H1 (cell line): ENCODE data around the gene PRSS36. TPM values are rescaled to one million over a fixed set of nuclear protein-coding genes. Genes with fewer than 3 reads are reported as not detected.

Experiments
- BRCA1 ChIP-seq: IDR thresholded peaks from 2 replicates; pipeline ENCODE4 v1.6.1; 2012; ENCODE audit warnings: low read depth, low read length, improper control_type of control experiment
- KDM5A ChIP-seq: fragments of 200-600 bp; IDR thresholded peaks from 2 replicates; pipeline ENCODE4 v1.7.1; 2012; ENCODE audit warnings: mild to moderate bottlenecking, low read length, inconsistent platforms, mixed read lengths
- MAFK ChIP-seq: IDR thresholded peaks from 2 replicates; pipeline ENCODE4 v1.6.1; 2012; ENCODE audit warnings: low read depth, mild to moderate bottlenecking, improper control_type of control experiment, low read length
- PHF8 ChIP-seq: fragments of 200-600 bp; sonication (generic); conservative IDR thresholded peaks from 2 replicates; pipeline ENCODE4 v1.7.1; 2012; ENCODE audit warnings: low read depth, mild to moderate bottlenecking, inconsistent platforms, low read length, moderate library complexity
- YY1 ChIP-seq: IDR thresholded peaks from 2 replicates; pipeline ENCODE4 v1.6.1; 2011; ENCODE audit warnings: low read depth, mild to moderate bottlenecking, low read length
- polyA plus RNA-seq, 7 experiments: library from polyadenylated mRNA; depleted of rRNA in 3 of 7; stranded (reverse) in 5 of 7; unstranded in 2 of 7; fragments of >200 nt in 5 of 7; fragments of 200-250 nt in 2 of 7; gene quantifications; 1 replicate in 5 of 7; 2 replicates in 1 of 7; 4 replicates in 1 of 7; pipeline versions ENCODE4 v1.2.1 to v1.2.3, GENCODE V29; 2011 to 2013; ENCODE audit warnings: missing spikeins in 2 of 7, mixed read lengths in 2 of 7
- total RNA-seq: library from RNA; stranded (reverse); fragmentation: NEBNext Ultra II Directional; extraction: Animal tissue kit (Norgen Biotek cat#: 25700); gene quantifications from 2 replicates; pipeline ENCODE4 v1.2.1, GENCODE V29; 2021
- TF ChIP-seq, protein P1 (sequence below): fragments of 300-600 bp; sonication (generic); IDR thresholded peaks from 2 replicates; pipeline ENCODE4 v1.7.1; 2012; ENCODE audit warnings: low read length, moderate library complexity, mild to moderate bottlenecking, inconsistent platforms; ENCODE audit not compliant: insufficient replicate concordance
- TF ChIP-seq, protein P2 (sequence below): IDR thresholded peaks from 2 replicates; pipeline ENCODE4 v1.6.1; 2012; ENCODE audit warnings: low read length, inconsistent platforms
- TF ChIP-seq, protein P3 (sequence below): IDR thresholded peaks from 2 replicates; pipeline ENCODE4 v1.6.1; 2011; ENCODE audit warnings: low read depth, mild to moderate bottlenecking, low read length; ENCODE audit not compliant: insufficient read depth

Gene PRSS36
- total and polyA plus RNA-seq, 2 of the 8 experiments (the other 6 are each of a cell fraction or from before 2014, with no cell fraction given): 1.3 to 1.9 TPM

DNA sequence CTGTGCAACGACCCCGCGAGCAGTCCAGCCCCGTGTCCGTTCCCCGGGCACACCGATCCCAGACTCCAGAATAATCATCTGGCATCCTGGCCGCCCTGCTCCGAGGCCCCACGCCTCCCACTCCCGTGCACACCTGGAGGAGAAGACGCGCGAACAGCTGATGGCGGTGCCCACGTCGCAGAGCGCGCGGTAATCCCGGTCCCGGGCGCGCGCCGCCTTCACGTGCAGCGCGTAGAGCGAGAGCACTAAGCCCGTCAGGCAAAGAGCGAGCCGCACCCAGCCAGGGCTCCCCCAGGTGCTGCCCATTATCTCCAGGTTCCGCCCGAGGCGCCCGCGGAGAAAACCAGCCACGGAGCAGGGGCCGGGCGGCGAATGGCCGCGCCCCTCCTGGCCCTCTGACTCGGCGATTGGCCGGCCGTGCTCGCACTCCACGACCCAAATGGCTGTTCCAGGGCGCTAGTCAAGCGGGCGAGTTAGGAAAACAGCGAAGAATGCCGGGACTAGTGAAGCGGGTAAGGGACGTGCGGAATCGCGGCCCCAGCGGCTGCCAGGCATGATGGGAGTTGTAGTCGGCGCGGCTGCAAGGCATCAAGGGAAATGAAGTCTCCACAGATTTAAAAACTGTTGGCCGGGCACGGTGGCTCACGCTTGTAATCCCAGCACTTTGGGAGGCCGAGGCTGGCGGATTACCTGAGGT, 55.3 kb downstream of the PRSS36 start, which contains the start of gene VKORC1 (continued):
- TF ChIP-seq, protein P1, sequence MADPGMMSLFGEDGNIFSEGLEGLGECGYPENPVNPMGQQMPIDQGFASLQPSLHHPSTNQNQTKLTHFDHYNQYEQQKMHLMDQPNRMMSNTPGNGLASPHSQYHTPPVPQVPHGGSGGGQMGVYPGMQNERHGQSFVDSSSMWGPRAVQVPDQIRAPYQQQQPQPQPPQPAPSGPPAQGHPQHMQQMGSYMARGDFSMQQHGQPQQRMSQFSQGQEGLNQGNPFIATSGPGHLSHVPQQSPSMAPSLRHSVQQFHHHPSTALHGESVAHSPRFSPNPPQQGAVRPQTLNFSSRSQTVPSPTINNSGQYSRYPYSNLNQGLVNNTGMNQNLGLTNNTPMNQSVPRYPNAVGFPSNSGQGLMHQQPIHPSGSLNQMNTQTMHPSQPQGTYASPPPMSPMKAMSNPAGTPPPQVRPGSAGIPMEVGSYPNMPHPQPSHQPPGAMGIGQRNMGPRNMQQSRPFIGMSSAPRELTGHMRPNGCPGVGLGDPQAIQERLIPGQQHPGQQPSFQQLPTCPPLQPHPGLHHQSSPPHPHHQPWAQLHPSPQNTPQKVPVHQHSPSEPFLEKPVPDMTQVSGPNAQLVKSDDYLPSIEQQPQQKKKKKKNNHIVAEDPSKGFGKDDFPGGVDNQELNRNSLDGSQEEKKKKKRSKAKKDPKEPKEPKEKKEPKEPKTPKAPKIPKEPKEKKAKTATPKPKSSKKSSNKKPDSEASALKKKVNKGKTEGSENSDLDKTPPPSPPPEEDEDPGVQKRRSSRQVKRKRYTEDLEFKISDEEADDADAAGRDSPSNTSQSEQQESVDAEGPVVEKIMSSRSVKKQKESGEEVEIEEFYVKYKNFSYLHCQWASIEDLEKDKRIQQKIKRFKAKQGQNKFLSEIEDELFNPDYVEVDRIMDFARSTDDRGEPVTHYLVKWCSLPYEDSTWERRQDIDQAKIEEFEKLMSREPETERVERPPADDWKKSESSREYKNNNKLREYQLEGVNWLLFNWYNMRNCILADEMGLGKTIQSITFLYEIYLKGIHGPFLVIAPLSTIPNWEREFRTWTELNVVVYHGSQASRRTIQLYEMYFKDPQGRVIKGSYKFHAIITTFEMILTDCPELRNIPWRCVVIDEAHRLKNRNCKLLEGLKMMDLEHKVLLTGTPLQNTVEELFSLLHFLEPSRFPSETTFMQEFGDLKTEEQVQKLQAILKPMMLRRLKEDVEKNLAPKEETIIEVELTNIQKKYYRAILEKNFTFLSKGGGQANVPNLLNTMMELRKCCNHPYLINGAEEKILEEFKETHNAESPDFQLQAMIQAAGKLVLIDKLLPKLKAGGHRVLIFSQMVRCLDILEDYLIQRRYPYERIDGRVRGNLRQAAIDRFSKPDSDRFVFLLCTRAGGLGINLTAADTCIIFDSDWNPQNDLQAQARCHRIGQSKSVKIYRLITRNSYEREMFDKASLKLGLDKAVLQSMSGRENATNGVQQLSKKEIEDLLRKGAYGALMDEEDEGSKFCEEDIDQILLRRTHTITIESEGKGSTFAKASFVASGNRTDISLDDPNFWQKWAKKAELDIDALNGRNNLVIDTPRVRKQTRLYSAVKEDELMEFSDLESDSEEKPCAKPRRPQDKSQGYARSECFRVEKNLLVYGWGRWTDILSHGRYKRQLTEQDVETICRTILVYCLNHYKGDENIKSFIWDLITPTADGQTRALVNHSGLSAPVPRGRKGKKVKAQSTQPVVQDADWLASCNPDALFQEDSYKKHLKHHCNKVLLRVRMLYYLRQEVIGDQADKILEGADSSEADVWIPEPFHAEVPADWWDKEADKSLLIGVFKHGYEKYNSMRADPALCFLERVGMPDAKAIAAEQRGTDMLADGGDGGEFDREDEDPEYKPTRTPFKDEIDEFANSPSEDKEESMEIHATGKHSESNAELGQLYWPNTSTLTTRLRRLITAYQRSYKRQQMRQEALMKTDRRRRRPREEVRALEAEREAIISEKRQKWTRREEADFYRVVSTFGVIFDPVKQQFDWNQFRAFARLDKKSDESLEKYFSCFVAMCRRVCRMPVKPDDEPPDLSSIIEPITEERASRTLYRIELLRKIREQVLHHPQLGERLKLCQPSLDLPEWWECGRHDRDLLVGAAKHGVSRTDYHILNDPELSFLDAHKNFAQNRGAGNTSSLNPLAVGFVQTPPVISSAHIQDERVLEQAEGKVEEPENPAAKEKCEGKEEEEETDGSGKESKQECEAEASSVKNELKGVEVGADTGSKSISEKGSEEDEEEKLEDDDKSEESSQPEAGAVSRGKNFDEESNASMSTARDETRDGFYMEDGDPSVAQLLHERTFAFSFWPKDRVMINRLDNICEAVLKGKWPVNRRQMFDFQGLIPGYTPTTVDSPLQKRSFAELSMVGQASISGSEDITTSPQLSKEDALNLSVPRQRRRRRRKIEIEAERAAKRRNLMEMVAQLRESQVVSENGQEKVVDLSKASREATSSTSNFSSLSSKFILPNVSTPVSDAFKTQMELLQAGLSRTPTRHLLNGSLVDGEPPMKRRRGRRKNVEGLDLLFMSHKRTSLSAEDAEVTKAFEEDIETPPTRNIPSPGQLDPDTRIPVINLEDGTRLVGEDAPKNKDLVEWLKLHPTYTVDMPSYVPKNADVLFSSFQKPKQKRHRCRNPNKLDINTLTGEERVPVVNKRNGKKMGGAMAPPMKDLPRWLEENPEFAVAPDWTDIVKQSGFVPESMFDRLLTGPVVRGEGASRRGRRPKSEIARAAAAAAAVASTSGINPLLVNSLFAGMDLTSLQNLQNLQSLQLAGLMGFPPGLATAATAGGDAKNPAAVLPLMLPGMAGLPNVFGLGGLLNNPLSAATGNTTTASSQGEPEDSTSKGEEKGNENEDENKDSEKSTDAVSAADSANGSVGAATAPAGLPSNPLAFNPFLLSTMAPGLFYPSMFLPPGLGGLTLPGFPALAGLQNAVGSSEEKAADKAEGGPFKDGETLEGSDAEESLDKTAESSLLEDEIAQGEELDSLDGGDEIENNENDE: no peak
- no peak for TF ChIP-seq KDM5A
- TF ChIP-seq, protein P2, sequence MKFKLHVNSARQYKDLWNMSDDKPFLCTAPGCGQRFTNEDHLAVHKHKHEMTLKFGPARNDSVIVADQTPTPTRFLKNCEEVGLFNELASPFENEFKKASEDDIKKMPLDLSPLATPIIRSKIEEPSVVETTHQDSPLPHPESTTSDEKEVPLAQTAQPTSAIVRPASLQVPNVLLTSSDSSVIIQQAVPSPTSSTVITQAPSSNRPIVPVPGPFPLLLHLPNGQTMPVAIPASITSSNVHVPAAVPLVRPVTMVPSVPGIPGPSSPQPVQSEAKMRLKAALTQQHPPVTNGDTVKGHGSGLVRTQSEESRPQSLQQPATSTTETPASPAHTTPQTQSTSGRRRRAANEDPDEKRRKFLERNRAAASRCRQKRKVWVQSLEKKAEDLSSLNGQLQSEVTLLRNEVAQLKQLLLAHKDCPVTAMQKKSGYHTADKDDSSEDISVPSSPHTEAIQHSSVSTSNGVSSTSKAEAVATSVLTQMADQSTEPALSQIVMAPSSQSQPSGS: no peak
- no peak for TF ChIP-seq MAFK
- TF ChIP-seq YY1: no peak; the same call in 1 of the 2 replicates
- TF ChIP-seq, protein P3, sequence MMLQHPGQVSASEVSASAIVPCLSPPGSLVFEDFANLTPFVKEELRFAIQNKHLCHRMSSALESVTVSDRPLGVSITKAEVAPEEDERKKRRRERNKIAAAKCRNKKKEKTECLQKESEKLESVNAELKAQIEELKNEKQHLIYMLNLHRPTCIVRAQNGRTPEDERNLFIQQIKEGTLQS: no peak
- peak; percentile 43; the same call in 1 of the 2 replicates for TF ChIP-seq PHF8
- no peak for TF ChIP-seq BRCA1
